Keratinocyte (primary cell): ENCODE results near the gene LIM2. TPM values are rescaled to one million over a fixed set of nuclear protein-coding genes. Genes with fewer than 3 reads are reported as not detected.

Source experiments
- DNase-seq: peaks from one replicate; pipeline ENCODE4 v3.0.0-alpha.2; 2011; ENCODE audit warnings: low read depth, missing footprints, low spot score
- FAIRE-seq: peaks from 2 replicates; lab custom pipeline; 2011; peaks lifted over from hg19 to GRCh38; lab: Jason Lieb, UNC
- H2AFZ ChIP-seq: 2 replicates; pipeline ENCODE4 v1.6.0; 2012; ENCODE audit warnings: low read length, control low read depth, inconsistent platforms; ENCODE audit not compliant: control insufficient read depth
- H3K27ac ChIP-seq: 2 replicates; pipeline ENCODE4 v1.5.1; 2011; ENCODE audit warnings: low read length; ENCODE audit not compliant: control insufficient read depth, insufficient read depth
- H3K27me3 ChIP-seq: 3 replicates; pipeline ENCODE4 v1.6.0; 2011; ENCODE audit warnings: low read length; ENCODE audit not compliant: control insufficient read depth, insufficient read depth; ENCODE audit errors: extremely low read depth
- H3K36me3 ChIP-seq, 2 experiments: 2 replicates in 1 of 2; 3 replicates in 1 of 2; pipeline ENCODE4 v1.5.1; 2011; ENCODE audit warnings: low read length in 2 of 2, mild to moderate bottlenecking in 1 of 2; ENCODE audit not compliant: control insufficient read depth in 2 of 2, insufficient read depth in 2 of 2; ENCODE audit errors: extremely low read depth in 1 of 2
- H3K4me1 ChIP-seq: 3 replicates; pipeline ENCODE4 v1.5.1; 2011; ENCODE audit warnings: low read length; ENCODE audit not compliant: control insufficient read depth, insufficient read depth; ENCODE audit errors: extremely low read depth
- H3K4me2 ChIP-seq: 3 replicates; pipeline ENCODE4 v1.6.0; 2011; ENCODE audit warnings: low read depth, low read length; ENCODE audit not compliant: control insufficient read depth, insufficient read depth; ENCODE audit errors: extremely low read depth
- H3K4me3 ChIP-seq, 3 experiments: fragments of 200-600 bp in 1 of 3; sonication (generic) in 1 of 3; 2 replicates in 2 of 3; 3 replicates in 1 of 3; pipeline ENCODE4 v1.5.1; 2011 to 2016; ENCODE audit warnings: low read length in 3 of 3, mild to moderate bottlenecking in 3 of 3, control low read depth in 2 of 3, inconsistent platforms in 1 of 3, low read depth in 1 of 3, mixed read lengths in 1 of 3, mixed run types in 1 of 3, moderate library complexity in 1 of 3; ENCODE audit not compliant: control insufficient read depth in 2 of 3, insufficient read depth in 2 of 3; ENCODE audit errors: extremely low read depth in 1 of 3
- H3K79me2 ChIP-seq: 2 replicates; pipeline ENCODE4 v1.6.0; 2012; ENCODE audit warnings: low read length; ENCODE audit not compliant: control insufficient read depth, insufficient read depth
- H3K9ac ChIP-seq: 3 replicates; pipeline ENCODE4 v1.6.0; 2011; ENCODE audit warnings: low read length; ENCODE audit not compliant: control insufficient read depth, insufficient read depth; ENCODE audit errors: extremely low read depth
- H3K9me1 ChIP-seq: 3 replicates; pipeline ENCODE4 v1.6.0; 2011; ENCODE audit warnings: low read length; ENCODE audit not compliant: control insufficient read depth, insufficient read depth; ENCODE audit errors: extremely low read depth
- H3K9me3 ChIP-seq: 2 replicates; pipeline ENCODE4 v1.5.1; 2012; ENCODE audit warnings: low read depth, low read length; ENCODE audit not compliant: control insufficient read depth
- H4K20me1 ChIP-seq: 3 replicates; pipeline ENCODE4 v1.6.0; 2011; ENCODE audit warnings: low read length; ENCODE audit not compliant: control insufficient read depth, insufficient read depth; ENCODE audit errors: extremely low read depth
- EZH2 ChIP-seq: IDR thresholded peaks from one replicate; pipeline ENCODE4 v1.6.1; 2012; ENCODE audit warnings: inconsistent platforms, mild to moderate bottlenecking, low read length, moderate library complexity
- dilution Hi-C: fragments of 300-500 bp; cut with MboI; formaldehyde crosslinking; loops from one replicate; pipeline ENCODE4 v1.7.0; 2020; ENCODE audit warnings: low sequenced_read_pairs; ENCODE audit not compliant: extremely low pct_ligation_motif_present
- polyA plus RNA-seq, 5 experiments: library from polyadenylated mRNA; depleted of rRNA in 3 of 5; stranded (reverse) in 3 of 5; stranded (forward) in 1 of 5; unstranded in 1 of 5; fragments of >200 nt; gene quantifications; 1 replicate in 1 of 5; 2 replicates in 3 of 5; 3 replicates in 1 of 5; pipeline versions ENCODE4 v1.2.1 to v1.2.3, GENCODE V29; 2011 to 2012; ENCODE audit warnings: missing spikeins in 2 of 5, low read depth in 1 of 5, low replicate concordance in 1 of 5
- TF ChIP-seq, protein P1 (sequence below), 3 experiments: IDR thresholded peaks in 1 of 3; conservative IDR thresholded peaks in 1 of 3; optimal IDR thresholded peaks in 1 of 3; 2 replicates in 2 of 3; 3 replicates in 1 of 3; pipeline versions ENCODE3 to v1.5.1; 2011; ENCODE audit warnings: low read length in 3 of 3, mild to moderate bottlenecking in 3 of 3, moderate library complexity in 2 of 3, control low read depth in 1 of 3, inconsistent platforms in 1 of 3; ENCODE audit not compliant: insufficient read depth in 2 of 3; ENCODE audit errors: extremely low read depth in 1 of 3

The LIM2 gene
- polyA plus RNA-seq, 1 donor (not counting 4 experiments of a cell fraction or from before 2014, with no cell fraction given) = not detected

DNA sequence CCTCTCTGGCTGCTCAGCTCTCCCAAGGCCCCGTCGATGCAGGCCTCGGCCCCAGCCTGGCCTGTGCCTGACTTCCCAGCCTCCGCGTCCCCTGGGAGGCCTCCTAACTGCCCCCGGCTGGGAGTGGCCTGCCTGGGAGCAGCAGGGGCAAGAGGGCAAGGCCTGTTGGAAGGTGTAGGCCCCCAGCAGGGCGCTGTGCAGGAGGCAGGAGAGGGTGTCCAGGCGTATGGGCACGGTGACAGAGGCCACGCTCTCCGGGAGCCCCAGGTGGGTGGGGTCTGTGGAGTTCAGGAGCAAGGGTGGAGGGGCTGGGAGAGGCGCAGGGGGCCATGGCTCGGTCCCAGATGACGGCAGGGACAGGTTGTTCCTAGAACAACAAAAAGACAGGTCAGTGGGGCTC is 1.4 kb upstream of the LIM2 start:
- no peak overlapping the region for H2AFZ ChIP-seq
- FAIRE-seq = no peak
- no peaks in the 10 kb centered on the region for H3K79me2 ChIP-seq
- DNase-seq = no peak
- no peak overlapping the region for H3K9ac ChIP-seq
- H3K9me1 ChIP-seq = no peaks in the 10 kb centered on the region
- no peaks in the 10 kb centered on the region for H3K27me3 ChIP-seq
- H3K4me2 ChIP-seq = no peak overlapping the region
- H3K4me1 ChIP-seq = no peaks in the 10 kb centered on the region
- dilution Hi-C loops = no loop called here
- H3K4me3 ChIP-seq = no peak overlapping the region
- H4K20me1 ChIP-seq = no peaks in the 10 kb centered on the region
- H3K36me3 ChIP-seq = no peaks in the 10 kb centered on the region
- TF ChIP-seq EZH2 = no peak
- TF ChIP-seq, protein P1, sequence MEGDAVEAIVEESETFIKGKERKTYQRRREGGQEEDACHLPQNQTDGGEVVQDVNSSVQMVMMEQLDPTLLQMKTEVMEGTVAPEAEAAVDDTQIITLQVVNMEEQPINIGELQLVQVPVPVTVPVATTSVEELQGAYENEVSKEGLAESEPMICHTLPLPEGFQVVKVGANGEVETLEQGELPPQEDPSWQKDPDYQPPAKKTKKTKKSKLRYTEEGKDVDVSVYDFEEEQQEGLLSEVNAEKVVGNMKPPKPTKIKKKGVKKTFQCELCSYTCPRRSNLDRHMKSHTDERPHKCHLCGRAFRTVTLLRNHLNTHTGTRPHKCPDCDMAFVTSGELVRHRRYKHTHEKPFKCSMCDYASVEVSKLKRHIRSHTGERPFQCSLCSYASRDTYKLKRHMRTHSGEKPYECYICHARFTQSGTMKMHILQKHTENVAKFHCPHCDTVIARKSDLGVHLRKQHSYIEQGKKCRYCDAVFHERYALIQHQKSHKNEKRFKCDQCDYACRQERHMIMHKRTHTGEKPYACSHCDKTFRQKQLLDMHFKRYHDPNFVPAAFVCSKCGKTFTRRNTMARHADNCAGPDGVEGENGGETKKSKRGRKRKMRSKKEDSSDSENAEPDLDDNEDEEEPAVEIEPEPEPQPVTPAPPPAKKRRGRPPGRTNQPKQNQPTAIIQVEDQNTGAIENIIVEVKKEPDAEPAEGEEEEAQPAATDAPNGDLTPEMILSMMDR (optimal IDR thresholded peaks at IDR 0.05 in 1 of 3, IDR thresholded peaks at IDR 0.05 in 1 of 3, conservative IDR thresholded peaks at IDR 0.05 in 1 of 3; ENCODE audit: extremely low read depth in 1 of 3, insufficient read depth in 2 of 3, low read length in 3 of 3) = no peak
- H3K9me3 ChIP-seq = no peaks in the 10 kb centered on the region
- H3K27ac ChIP-seq = no peak overlapping the region

- H2AFZ ChIP-seq = no peak overlapping the region
- TF ChIP-seq, protein P1 (optimal IDR thresholded peaks at IDR 0.05 in 1 of 3, IDR thresholded peaks at IDR 0.05 in 1 of 3, conservative IDR thresholded peaks at IDR 0.05 in 1 of 3; ENCODE audit: extremely low read depth in 1 of 3, insufficient read depth in 2 of 3, low read length in 3 of 3) = no peak
- TF ChIP-seq EZH2 = no peak
- no peaks in the 10 kb centered on the region for H3K4me1 ChIP-seq
- DNase-seq (no peak), FAIRE-seq (no peak)
- H4K20me1 ChIP-seq = no peaks in the 10 kb centered on the region
- no peaks in the 10 kb centered on the region for H3K9me1 ChIP-seq
- H3K36me3 ChIP-seq = no peaks in the 10 kb centered on the region
- H3K9ac ChIP-seq = no peak overlapping the region
- no peaks in the 10 kb centered on the region for H3K79me2 ChIP-seq
- dilution Hi-C loops = no loop called here
- no peak overlapping the region for H3K4me2 ChIP-seq
- no peak overlapping the region for H3K4me3 ChIP-seq
- no peaks in the 10 kb centered on the region for H3K9me3 ChIP-seq
- H3K27me3 ChIP-seq = no peaks in the 10 kb centered on the region
- no peak overlapping the region for H3K27ac ChIP-seq
Observed at GRCh38 chr19:51386882-51387520, 773 bp downstream of the LIM2 start.
